VCaP (cell line): ENCODE data around the gene HES3.
"Not testable (repeated sequence)": the region's sequence is repeated elsewhere in the genome, so short reads cannot be mapped to it uniquely, and the experiment has no call there.

Source experiments
- H3K27ac ChIP-seq: fragments of 450-650 bp; 2 replicates; pipeline ENCODE4 v1.5.1; 2017
- CTCF ChIP-seq: fragments of 450-650 bp; conservative IDR thresholded peaks from 2 replicates; pipeline ENCODE4 v1.5.1; 2017; ENCODE audit warnings: mild to moderate bottlenecking, moderate library complexity

The HES3 gene

DNA sequence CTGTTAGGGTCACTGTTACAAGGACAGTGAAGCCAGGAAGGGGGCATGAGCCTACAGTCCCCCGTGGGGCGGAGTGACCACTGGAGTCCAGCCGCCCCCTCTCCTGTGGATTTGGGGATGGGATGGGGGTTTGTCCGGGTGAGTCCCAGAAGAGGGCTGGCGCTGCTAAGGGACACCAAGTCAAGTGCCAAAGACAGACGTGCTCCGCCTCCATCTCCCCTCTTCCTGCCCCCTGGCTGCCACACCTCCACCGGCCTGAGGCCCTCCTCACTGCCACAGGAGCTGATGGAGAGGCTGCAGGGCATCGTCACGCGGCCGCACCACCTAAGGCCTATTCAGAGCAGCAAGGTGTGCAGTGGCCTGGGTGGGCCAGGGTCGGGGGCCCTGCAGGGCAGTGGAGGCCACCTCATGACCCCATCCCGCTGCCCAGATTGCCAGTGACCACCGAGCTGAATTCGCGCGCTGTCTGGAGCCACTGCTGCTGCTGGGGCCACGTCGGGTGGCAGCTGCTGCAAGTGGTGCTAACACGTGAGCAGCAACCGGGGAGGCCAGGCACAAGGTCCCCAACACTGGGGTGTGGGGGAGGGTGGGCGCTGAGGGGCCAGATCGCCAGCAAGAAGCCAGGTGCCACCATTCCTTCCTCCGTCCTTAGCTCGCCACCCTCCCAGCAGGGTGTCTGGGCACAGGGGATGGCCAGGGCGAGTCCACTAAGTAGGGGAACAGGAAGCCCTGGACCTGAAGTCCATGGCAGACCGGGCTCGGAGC, 33.2 kb upstream of the HES3 start:
- no peak overlapping the region for H3K27ac ChIP-seq
- TF ChIP-seq CTCF, result no peak

GRCh38 chr1:6211731-6212130, 32.2 kb upstream of the HES3 start:
- TF ChIP-seq CTCF, result no peak
- no peak overlapping the region for H3K27ac ChIP-seq

DNA sequence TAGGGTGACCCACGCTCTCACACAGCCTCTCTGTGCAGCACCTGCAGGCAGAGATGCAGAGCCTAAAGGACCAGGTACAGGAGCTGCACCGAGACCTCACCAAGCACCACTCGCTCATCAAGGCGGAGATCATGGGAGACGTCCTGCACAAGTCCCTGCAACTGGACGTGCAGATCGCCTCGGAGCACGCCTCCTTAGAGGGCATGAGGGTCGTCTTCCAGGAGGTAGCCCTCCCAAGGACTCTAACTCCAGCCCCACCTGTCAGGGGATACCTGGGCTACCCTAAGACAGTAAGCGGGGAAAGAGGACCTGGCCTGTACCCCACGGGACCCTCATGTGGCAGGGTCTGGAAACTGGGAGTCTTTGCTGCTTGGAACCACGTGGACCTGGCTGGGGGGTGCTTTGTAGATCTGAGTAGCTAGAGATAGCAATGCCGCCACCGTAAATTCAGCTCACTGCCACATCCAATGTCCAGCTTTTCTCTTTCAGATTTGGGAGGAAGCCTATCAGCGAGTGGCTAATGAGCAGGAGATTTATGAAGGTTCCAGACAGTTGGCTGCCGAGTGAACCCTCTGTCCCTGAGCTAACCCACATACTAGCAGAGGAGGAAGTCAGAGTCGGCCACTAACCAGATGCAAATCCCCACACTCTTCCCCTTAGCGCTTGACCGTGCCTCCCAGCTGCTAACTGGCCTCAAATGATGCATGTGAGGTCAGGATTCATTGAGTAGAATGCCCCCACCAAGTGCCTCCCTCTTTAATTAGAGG, 31.6 kb upstream of the HES3 start:
- H3K27ac ChIP-seq, result no peak overlapping the region
- no peak for TF ChIP-seq CTCF

DNA sequence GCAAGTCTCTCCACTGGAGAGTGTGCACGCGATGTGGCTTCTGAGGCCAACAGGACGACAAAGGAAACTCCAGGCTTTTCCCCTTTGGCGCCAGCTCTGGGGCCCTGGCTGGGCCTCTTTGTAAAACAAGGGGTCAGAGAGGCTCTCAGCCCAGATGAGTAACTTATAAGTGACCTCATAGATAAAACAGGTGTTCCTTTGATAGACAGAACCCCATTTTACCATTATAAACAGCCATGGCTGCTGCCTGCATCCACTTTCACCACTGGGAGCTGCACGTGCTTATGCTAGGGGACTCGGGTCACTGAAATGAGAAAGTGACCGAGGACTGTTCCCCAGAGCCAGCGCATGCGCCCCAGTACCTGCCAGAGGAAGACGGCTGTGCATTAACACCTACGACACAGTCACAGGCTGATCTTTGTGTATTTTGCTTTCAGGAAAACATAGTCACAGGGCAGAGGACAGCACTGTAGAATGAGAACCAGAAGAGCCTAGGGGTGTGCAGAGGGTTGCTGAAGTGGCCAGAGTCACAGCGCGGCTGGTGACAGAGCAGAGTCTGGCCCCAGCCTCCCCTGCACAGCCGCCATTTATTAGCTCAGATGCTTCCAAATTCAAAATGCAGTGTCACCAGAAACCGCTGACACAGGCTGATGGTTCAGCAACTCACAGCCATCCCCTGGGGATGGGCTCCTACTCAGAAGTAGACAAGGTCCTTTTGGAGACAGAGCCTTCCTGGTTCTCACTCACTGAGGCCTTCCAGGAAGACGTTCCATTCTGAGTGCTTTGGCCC, 25.4 kb upstream of the HES3 start:
- H3K27ac ChIP-seq, result no peak overlapping the region
- no peak for TF ChIP-seq CTCF

- not testable (repeated sequence) for H3K27ac ChIP-seq
Observed at GRCh38 chr1:6219641-6220040, 24.3 kb upstream of the HES3 start.

DNA sequence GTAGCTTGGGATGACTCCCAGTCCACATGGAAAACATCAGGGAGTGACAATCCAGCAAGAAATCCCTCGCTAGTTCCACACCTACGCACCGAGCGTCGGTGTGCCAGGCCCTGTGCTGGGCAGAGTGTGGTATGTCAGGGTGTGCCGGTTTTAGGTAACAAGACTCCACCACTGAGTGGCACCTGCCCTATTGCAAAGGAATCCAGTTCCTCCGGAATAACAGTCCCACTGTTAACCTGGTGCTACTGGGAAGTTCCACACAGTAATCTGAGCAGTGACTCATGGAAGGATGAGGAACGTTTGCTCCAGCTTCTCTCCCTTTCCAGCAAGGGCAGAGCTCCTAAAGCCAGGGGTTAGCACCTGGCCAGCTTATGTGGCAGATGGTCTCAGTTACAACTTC, 23.7 kb upstream of the HES3 start:
- H3K27ac ChIP-seq, result no peak overlapping the region
- TF ChIP-seq CTCF, result no peak

DNA sequence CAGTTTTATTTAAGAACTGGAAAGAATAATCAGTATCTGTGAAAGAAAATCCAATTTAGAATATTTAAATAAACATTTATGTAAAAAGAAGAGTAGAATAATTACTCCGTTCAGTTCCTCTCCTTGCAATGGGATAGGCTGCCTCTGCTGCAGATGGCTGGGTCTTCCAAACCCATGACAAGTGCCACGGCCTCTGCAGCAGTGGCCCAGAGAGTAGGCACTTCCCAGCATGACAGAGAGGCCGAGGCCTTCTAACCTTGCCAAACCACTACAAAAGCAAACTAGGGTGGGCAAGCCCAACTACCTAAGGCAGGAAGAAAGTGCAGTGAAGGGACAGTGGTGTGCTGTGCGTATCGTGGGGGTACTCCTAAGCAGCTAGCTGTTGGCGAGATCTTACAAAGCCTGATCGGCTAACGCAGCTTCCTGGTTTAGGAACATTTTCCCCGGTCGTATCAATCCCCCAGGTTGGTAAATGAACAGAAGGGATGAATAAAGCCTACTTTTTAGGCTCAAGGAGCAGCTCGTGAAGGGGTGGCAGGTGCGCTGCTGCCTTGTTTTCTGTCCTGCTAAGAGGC, 22.7 kb upstream of the HES3 start:
- no peak for TF ChIP-seq CTCF
- H3K27ac ChIP-seq, result no peak overlapping the region
